ENCODE data around the gene TBX10. TPM values are rescaled to one million over a fixed set of nuclear protein-coding genes. Genes with fewer than 3 reads are reported as not detected.
A peak's percentile ranks its signal among the peaks of the same experiment; 100 is the strongest.

Gene TBX10
- total RNA-seq, 1 experiment from 2014 or later, result not detected

GRCh38 chr11:67631853-67632174, 7.7 kb downstream of the TBX10 start:
- Histone ChIP-seq H3K4me3 (ENCODE audit: low read depth, low read length, poor library complexity, severe bottlenecking) (no peak overlapping the region), H3K9me3 (ENCODE audit: low read depth, low read length, poor library complexity, severe bottlenecking) (no peaks in the 10 kb centered on the region), H3K4me1 (ENCODE audit: insufficient read depth, low read length, poor library complexity, severe bottlenecking) (peaks cover 11% of the 10 kb centered on the region), H3K27ac (ENCODE audit: low read depth, low read length, poor library complexity, severe bottlenecking) (no peak overlapping the region), H3K36me3 (ENCODE audit: insufficient read depth, low read length, poor library complexity, severe bottlenecking) (no peaks in the 10 kb centered on the region), H3K27me3 (replicated peaks; ENCODE audit: insufficient read depth, low read depth, low read length, poor library complexity) (no peaks in the 10 kb centered on the region)
- no peak for DNase-seq (ENCODE audit: low spot score)
- ChIA-PET POLR2A (ENCODE audit: low non-redundant PET) (no interaction called here), CTCF (no interaction called here)
- BruUV-seq (replicated peaks), result no TSS peak
- TF ChIP-seq CTCF (conservative IDR thresholded peaks at IDR 0.05; ENCODE audit: low read depth, low read length), result no peak
- TF ChIP-seq EZH2 (IDR thresholded peaks at IDR 0.05; ENCODE audit: borderline replicate concordance, low read depth, low read length, poor library complexity, severe bottlenecking), result no peak
- intact Hi-C loops (cut with micrococcal nuclease; ENCODE audit: unreplicated experiment), result loop anchor here (5.0 kb wide), 1 partner anchor 170 kb away; no protein-coding TSS in a partner anchor

- Histone ChIP-seq H3K27ac (ENCODE audit: low read depth, low read length, poor library complexity, severe bottlenecking) (no peak overlapping the region), H3K4me1 (ENCODE audit: insufficient read depth, low read length, poor library complexity, severe bottlenecking) (peaks cover 11% of the 10 kb centered on the region), H3K9me3 (ENCODE audit: low read depth, low read length, poor library complexity, severe bottlenecking) (no peaks in the 10 kb centered on the region), H3K36me3 (ENCODE audit: insufficient read depth, low read length, poor library complexity, severe bottlenecking) (no peaks in the 10 kb centered on the region), H3K27me3 (replicated peaks; ENCODE audit: insufficient read depth, low read depth, low read length, poor library complexity) (no peaks in the 10 kb centered on the region), H3K4me3 (ENCODE audit: low read depth, low read length, poor library complexity, severe bottlenecking) (no peak overlapping the region)
- intact Hi-C loops (cut with micrococcal nuclease; ENCODE audit: unreplicated experiment), result loop anchor here (5.0 kb wide), 1 partner anchor 171 kb away; no protein-coding TSS in a partner anchor
- no TSS peak for BruUV-seq (replicated peaks)
- TF ChIP-seq EZH2 (IDR thresholded peaks at IDR 0.05; ENCODE audit: borderline replicate concordance, low read depth, low read length, poor library complexity, severe bottlenecking) (no peak), CTCF (conservative IDR thresholded peaks at IDR 0.05; ENCODE audit: low read depth, low read length) (no peak)
- CTCF ChIA-PET, result no interaction called here
- POLR2A ChIA-PET (ENCODE audit: low non-redundant PET), result no interaction called here
- no peak for DNase-seq (ENCODE audit: low spot score)
Observed at GRCh38 chr11:67631411-67631810, 8.2 kb downstream of the TBX10 start.

- POLR2A ChIA-PET (ENCODE audit: low non-redundant PET), result no interaction called here
- no peak for DNase-seq (ENCODE audit: low spot score)
- BruUV-seq (replicated peaks), result no TSS peak
- no peaks in the 10 kb centered on the region for H3K36me3 ChIP-seq (ENCODE audit: insufficient read depth, low read length, poor library complexity, severe bottlenecking)
- H3K4me3 ChIP-seq (ENCODE audit: low read depth, low read length, poor library complexity, severe bottlenecking), result peak overlapping the region; percentile 61
- no peaks in the 10 kb centered on the region for H3K9me3 ChIP-seq (ENCODE audit: low read depth, low read length, poor library complexity, severe bottlenecking)
- peaks cover 11% of the 10 kb centered on the region for H3K4me1 ChIP-seq (ENCODE audit: insufficient read depth, low read length, poor library complexity, severe bottlenecking)
- intact Hi-C loops (cut with micrococcal nuclease; ENCODE audit: unreplicated experiment), result loop anchor here (5.0 kb wide), 1 partner anchor 171 kb away; no protein-coding TSS in a partner anchor
- no peak for TF ChIP-seq CTCF (conservative IDR thresholded peaks at IDR 0.05; ENCODE audit: low read depth, low read length)
- TF ChIP-seq EZH2 (IDR thresholded peaks at IDR 0.05; ENCODE audit: borderline replicate concordance, low read depth, low read length, poor library complexity, severe bottlenecking), result no peak
- CTCF ChIA-PET, result no interaction called here
- no peaks in the 10 kb centered on the region for H3K27me3 ChIP-seq (replicated peaks; ENCODE audit: insufficient read depth, low read depth, low read length, poor library complexity)
- peak overlapping the region; percentile 64 for H3K27ac ChIP-seq (ENCODE audit: low read depth, low read length, poor library complexity, severe bottlenecking)
Observed at GRCh38 chr11:67630943-67631331, 8.6 kb downstream of the TBX10 start.

All from A673 (cell line).